GM18858 (cell line): ENCODE data around the gene TTC28.
"Not testable (repeated sequence)": the region's sequence is repeated elsewhere in the genome, so short reads cannot be mapped to it uniquely, and the experiment has no call there.

Experiments
- ATAC-seq: cut with Tn5 transposase; IDR thresholded peaks from one replicate; pipeline ENCODE4 v1.9.1; 2021; ENCODE audit not compliant: unreplicated experiment

TTC28 gene

DNA sequence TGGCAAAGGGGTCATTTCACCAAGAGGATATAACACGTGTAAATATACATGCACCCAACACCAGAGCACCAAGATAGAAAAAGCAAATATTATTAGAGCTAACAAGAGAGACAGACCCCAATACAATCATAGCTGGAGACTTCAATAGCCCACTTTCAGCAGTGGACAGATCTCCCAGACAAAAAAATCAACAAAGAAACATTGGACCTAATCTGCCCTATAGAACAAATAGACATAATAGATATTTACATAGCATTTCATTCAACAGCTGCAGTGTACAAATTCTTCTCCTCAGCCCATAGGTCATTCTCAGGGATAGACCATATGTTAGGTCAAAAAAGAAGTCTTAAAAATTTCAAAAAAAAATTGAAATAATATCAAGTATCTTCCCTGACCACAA is 312.8 kb downstream of the TTC28 start:
- ATAC-seq: no peak

DNA sequence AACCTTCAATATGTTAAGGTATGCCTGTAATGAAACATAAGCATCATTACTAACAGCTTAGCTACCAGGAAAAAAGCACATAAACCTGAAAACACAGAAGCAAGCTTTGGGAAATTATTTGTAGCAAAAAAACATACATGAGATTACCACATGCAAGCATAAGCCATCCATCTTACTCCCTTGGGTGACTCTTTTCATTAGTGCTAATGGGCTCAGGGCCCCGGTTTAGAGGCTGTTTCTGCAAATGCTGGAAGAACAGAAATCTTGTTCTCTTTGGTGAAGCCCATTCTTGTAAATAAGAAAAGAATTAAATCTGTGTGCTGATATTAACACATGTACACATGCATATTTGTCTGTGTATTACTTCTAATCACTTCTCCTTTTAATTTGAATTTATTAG is 314.3 kb downstream of the TTC28 start:
- ATAC-seq: no peak

DNA sequence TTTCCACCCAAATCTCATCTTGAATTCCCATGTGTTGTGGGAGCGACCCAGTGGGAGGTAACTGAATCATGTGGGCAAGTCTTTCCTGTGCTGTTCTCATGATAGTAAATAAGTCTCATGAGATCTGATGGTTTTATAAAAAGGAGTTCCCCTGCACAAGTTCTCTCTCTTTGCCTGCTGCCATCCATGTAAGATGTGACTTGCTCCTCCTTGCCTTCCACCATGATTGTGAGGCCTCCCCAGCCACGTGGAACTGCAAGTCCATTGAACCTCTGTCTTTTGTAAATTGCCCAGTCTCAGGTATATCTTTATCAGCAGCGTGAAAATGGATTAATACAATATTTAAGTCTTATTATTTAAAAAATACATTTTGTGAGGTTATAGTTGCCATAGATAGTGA is 315.5 kb downstream of the TTC28 start:
- ATAC-seq: not testable (repeated sequence)

GRCh38 chr22:28360939-28361338 is 318.7 kb downstream of the TTC28 start:
- ATAC-seq: no peak

DNA sequence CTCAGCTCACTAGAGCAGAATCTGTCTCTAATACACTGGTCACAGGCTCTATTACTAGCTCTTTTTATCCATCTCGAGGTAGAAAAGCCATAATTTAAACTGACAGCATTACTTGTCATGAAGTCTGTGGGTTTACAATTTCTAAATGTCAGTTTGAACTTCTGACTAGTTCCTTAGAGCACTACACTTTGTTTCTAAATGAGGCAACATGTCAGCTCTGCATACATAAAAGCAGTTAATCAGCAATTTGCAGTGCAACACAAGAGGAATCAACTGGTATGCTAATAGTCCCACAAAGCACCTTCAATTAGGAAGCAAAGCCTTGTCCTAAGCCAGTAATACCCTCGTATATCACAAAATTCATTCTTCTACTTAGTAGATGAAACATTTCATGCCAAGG is 321.3 kb downstream of the TTC28 start:
- no peak for ATAC-seq

- ATAC-seq: no peak
Observed at GRCh38 chr22:28357193-28357592, 322.4 kb downstream of the TTC28 start.

DNA sequence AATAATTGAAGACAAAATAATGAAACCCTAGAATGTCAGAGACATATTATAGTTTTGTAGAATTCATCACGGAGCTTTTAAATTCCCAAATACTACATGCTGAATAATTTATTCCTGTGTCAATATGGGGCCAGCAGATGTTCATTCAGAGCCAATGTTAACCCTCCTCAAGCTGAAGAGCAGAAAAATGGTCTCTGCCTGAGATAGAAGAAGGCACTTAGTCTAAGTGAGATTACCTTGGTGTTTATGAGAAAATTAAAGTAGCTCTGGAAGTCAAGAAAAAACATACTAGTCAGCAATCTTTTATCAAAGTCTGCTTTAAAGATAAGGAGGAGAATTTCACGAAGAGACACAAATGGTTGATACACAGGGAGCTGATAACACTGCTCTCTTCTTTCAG is 328.2 kb downstream of the TTC28 start:
- no peak for ATAC-seq

DNA sequence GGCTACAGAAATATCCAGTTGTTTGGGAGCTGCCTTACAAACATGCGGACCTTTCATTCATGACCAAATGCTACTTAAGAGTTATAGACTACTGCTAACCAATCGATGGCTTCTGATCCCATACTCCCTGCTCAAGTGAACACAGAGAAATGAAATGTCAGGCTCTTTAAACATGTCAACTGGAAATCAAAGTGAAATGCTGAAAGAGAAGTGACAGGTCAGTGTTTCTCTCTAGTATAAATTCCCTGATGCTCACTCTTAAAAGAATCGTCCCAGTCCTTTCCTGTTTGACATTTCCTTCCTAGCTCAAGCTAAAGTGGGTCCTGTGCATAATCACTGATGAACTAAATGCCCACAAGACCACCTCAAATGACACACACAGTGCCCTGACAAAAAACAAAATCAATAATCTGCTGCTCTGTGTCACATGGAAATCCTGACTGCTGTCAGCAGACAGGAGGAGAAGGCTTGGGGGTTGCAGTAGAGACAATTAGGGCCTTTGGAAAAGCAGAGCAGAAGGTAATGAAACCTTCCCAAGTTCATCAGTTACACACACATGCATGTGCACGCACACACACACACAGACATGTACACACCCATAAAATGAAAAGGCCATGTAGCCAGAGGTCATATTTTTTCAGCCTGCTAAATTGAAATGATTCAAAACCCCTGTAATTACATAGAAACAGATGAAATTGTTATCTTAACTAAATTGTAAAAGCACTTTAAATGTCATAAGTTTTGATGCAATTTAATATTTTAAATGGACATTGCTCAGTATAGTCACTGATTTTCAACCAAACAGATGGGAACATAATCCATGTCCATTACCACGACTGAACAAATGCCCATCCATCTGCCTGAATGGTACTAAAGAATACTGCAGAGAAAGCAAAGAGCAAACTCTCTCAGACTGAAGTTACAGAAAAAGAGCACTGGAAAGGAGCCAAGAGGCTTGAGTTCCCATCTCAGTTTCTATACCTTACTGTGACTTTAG is 330.7 kb downstream of the TTC28 start:
- no peak for ATAC-seq

GRCh38 chr22:28346308-28346707 is 333.3 kb downstream of the TTC28 start:
- no peak for ATAC-seq

DNA sequence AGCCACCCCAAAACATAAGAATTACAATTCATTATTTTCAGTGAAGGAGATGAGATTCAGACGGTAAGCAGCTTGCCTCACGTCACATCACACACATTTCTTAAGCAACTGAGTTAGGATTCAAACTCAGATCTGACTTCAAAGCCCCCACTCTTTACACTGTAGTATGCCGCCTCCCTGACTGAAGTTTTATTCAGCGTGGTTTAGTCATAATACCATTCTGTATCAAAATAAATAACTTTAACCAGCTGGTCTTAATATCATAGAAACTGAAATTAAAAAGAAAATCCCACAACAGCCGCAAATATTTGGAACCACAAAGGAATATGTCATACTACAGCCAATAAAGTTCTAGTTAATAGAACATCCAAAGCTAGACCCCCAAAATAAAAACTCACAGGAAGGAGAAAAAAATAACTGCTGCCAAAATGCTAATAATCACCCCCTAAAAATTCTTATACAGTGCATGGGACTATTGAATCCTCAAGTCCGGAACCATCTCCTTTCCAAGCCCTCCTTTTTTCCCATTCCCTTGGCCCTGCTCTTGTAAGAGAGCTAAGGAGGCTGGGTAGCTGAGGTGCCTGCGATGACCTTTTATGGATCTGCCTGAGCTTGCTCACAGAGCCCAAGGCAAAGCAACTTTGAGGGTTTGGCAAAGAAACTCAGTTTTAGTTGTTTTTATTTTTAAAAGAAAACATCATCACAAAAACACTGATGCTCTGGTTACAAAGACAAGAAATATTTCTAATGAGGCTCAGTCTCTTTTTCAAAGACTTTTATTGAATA is 334.5 kb downstream of the TTC28 start:
- no peak for ATAC-seq

DNA sequence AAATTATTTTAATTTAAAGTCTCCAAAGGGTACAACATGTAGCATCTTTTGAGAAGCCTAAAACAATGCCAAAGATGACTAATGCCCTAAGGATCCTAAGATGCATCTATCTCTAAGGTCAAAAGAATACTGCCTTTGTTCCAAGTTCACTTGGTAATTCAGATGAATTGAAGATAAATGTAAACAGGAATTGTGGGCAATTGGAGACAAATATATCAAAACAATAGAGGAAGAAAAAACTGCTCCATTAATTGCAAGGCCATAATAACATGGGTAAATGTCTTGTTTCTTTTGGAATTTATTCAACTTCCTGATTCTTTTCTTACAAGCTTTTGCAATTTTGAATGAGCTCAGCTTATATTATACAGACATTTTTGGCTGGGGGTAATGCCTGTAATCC is 338.6 kb downstream of the TTC28 start:
- no peak for ATAC-seq

DNA sequence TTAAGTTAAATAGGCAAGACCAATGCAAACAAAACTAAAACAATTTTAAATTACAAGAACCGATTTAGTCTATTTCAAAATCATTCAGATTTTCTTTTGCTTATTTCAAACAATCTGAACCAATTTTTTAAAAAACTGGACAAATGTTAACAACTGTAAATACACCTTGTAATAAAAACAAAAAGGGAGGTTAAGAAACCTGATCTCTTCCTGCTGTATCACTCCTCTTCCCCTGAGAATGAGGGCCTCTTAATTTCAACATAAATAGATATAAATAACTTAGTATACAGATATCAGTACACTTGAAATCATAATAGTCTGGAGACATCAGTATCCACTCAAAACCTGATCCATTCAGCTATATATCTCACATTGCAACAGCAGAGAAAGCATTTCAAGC is 346.6 kb downstream of the TTC28 start:
- ATAC-seq: no peak

- ATAC-seq: no peak
Observed at GRCh38 chr22:28332410-28332809, 347.2 kb downstream of the TTC28 start.

DNA sequence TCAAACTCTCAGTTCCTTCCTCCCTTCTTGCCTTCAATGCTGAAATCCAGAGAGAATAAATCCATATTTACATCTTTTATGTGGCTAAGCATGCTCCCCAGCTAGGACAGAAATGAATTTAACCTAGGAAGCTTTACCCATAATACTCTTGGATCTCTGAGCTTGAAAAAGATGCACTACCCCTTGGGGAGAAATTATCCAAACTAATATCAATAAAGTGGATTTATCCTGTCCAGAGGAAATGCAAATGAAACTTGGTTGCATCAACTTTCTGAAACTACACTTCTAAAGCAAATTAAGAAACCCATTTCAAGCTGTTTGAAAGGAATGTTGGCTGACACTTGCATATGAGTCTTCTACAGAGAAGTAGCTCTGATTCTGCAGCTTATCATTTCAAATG is 347.9 kb downstream of the TTC28 start:
- no peak for ATAC-seq

DNA sequence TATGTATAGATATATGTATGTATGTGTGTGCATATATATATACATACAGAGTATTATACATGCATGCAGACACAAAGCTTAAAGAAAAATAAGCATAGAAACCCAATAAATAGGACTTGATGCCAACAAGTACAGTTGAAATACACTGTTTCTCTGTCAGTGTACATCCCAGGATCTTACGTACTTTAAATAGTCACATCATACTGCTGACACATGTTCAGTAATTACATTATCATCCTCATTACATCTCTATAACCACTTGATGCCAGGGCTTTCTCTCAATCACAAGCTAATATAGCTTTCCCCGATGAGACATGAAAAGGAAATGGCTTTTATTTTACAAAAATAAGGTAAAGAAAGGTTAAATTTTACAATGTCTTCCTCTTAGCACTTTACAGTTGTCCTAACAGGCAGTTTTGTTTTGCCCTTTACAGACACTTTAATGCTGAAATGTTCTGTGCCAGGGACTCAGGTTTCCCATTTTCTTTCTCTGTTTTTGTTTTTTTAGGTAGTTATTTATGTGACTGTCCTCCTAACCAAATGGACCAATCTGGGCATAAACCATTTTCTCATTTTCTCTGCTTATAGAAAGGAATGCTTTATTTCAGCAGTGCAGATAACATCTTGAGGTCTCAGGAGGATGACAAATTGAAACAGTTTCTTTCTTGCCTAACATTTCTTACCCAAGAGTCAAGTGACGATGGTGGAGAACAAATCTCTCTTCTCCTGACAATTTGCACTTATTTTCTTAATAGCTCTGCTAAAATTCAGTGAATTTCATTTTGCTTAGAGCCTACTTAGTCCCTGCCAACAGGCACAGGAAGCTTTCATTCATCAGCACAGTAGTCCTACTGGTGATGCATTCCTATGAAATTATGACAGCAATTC is 350.2 kb downstream of the TTC28 start:
- no peak for ATAC-seq

- ATAC-seq: no peak
Observed at GRCh38 chr22:28328756-28329155, 350.9 kb downstream of the TTC28 start.

DNA sequence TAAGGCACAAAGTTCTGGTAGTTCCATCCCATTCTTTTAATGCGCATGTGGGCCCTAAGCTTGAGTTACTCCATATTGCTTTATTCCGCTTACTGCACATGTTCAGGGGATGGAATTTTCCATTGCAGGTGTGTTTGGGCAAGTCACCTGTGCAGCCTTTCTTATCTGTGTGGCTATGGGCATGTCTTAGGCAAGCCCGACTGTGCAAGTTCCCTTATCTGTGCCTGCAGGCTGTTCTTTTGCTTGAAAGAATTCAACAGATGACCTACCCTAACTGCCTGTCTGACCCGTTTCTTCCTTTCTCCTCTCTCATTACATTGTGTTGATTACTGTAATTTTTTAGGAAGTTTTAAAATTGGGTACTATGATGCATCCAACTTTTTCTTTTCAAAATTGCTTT is 363.6 kb downstream of the TTC28 start:
- ATAC-seq: no peak

DNA sequence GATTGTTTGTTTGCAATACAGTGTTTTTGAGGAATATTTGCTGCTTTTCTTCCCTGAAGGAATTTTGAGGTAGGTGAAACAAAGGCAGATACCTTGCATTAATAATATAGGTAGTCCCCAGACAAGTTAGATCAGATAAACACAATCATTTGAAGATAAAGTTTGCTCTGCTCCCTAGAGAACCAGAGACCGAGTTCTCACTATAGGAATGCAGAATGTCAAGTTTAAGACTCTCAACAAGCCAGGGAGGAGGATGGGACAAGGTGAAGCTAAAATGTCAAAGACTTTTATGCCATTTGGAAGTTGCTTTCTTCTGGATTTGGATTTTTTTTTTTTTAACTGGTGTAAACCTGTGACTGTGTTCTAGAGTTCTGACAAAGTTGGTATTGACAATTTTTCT is 364.7 kb downstream of the TTC28 start:
- ATAC-seq: no peak

- no peak for ATAC-seq
Observed at GRCh38 chr22:28310299-28310698, 369.3 kb downstream of the TTC28 start.

DNA sequence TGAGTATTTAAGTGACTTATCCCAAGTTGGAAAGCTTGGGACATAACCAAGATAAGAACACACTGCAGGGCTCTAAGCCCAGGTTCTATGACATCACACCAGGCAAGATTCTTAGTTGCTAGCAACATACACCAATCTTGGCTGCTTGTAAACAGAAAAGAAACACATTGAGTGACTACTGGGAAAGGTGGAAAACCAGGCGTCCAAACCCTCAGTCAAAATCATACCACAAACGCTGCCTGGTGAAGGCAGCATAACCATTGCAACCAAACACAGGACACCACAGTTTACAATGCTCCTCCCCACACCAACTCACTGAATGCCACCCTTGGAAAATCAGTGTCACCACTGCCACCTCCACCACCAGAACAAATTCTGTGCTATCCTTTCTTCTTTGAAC is 379.9 kb downstream of the TTC28 start:
- ATAC-seq: no peak

- no peak for ATAC-seq
Observed at GRCh38 chr22:28299309-28299708, 380.3 kb downstream of the TTC28 start.
